IPS-15b (cell line): ENCODE measurements around the gene ZNF69.
"Not testable (repeated sequence)": the region's sequence is repeated elsewhere in the genome, so short reads cannot be mapped to it uniquely, and the experiment has no call there.

Experiments used
- H3K27me3 ChIP-seq: one replicate; pipeline ENCODE4 v1.6.1; 2013; ENCODE audit warnings: low read length; ENCODE audit not compliant: control insufficient read depth, insufficient read depth
- H3K36me3 ChIP-seq: one replicate; pipeline ENCODE4 v1.6.1; 2013; ENCODE audit warnings: low read length; ENCODE audit not compliant: control insufficient read depth, insufficient read depth
- H3K4me1 ChIP-seq: one replicate; pipeline ENCODE4 v1.6.1; 2013; ENCODE audit warnings: mild to moderate bottlenecking, low read length; ENCODE audit not compliant: control insufficient read depth, insufficient read depth
- H3K4me3 ChIP-seq: one replicate; pipeline ENCODE4 v1.5.1; 2013; ENCODE audit warnings: low read depth, low read length
- H3K9ac ChIP-seq: one replicate; pipeline ENCODE4 v1.6.1; 2013; ENCODE audit warnings: low read depth, mild to moderate bottlenecking, low read length
- H3K9me3 ChIP-seq: one replicate; pipeline ENCODE4 v1.6.1; 2013; ENCODE audit warnings: mild to moderate bottlenecking, low read length; ENCODE audit not compliant: control insufficient read depth, insufficient read depth

ZNF69 gene

DNA sequence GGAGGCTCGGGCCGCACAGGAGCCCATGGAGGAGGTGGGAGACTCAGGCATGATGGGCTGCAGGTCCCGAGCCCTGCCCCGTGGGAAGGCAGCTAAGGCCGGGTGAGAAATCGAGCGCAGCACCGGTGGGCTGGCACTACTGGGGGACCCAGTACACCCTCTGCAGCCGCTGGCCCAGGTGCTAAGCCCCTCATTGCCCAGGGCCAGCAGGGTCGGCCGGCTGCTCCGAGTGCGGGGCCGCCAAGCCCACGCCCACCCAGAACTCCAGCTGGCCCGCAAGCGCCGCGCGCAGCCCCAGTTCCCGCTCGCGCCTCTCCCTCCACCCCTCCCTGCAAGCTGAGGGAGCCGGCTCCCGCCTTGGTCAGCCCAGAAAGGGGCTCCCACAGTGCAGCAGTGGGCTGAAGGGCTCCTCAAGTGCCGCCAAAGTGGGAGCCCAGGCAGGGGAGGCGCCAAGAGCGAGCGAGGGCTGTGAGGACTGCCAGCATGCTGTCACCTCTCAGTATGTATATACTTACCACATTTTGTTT lies 53.8 kb downstream of the ZNF69 start:
- not testable (repeated sequence) for H3K9ac ChIP-seq, H3K4me1 ChIP-seq, H3K4me3 ChIP-seq, H3K36me3 ChIP-seq, H3K27me3 ChIP-seq
- H3K9me3 ChIP-seq = peaks cover 43% of the 10 kb centered on the region

DNA sequence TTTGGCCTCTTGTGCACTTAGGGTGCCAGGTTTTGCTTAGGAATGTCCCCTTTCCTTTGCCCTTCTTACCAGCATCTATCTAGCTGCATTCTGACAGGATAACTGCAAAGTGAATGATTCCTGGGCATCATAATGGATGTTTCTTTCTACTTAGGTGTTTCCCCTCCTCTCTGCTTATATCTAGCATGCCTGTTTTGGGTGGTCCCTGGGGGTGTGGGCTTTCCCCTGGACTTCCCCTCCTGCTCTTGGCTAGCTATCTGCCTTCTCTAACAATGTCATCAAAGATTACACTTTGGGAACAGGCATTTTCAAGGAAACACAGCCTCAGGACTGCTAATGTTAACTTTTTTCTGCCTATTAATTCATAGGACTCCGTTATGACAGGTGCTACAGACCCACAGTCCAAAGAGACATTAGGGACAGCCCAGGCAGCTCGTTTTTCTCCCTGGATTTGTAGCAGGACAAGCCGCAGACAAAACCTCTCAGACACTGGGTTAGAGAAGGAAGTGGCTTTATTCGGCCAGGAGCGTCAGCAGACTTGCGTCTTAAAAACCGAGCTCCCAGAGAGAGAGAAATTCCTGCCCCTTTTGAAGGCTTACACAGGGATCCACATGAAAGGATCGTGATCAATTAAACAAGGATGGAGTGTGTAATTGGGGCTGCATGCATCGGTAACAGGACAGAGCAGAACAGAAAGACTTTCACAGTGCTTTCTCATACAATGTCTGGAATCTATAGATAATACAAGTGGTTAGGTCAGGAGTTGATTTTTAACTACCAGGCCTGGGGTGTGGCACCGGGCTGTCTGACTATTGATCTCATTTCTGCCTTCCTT lies 54.6 kb downstream of the ZNF69 start:
- no peak overlapping the region for H3K4me3 ChIP-seq
- peaks cover 45% of the 10 kb centered on the region for H3K9me3 ChIP-seq
- peaks cover under 1% of the 10 kb centered on the region for H3K36me3 ChIP-seq
- H3K4me1 ChIP-seq = no peaks in the 10 kb centered on the region
- H3K9ac ChIP-seq = no peak overlapping the region
- no peaks in the 10 kb centered on the region for H3K27me3 ChIP-seq

DNA sequence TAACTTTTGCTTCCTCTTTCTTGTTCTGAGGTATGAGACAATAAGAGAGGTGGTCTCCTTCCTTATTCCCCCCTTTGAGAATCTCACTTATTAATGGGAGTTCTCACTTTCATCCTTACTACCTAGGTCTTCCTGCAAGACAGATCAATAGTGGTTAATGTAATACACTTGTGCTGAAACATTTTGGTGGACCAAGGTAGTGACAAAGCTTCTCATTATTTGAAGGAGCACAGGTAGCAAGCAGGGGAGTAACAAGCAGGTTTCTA lies 55.2 kb downstream of the ZNF69 start:
- peaks cover 5% of the 10 kb centered on the region for H3K36me3 ChIP-seq

DNA sequence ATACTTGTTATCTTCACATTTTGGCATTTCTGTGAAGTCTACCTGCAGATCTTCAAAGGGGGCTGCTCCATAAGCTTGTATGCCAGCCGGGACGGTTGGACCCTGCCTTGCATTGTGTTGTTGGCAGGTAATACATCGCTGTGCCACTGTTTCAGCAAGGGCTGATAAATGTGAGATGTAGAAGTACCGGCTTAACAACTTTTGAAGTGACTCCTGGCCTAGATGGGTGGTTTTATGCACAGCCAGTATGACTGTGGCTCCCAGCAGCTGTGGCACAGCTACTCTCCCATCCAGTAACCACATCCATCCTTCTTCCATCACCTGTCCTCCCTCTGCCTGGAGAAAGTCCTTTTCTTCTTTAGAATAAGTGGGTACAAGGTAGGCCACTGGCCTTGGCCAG lies 57.1 kb downstream of the ZNF69 start:
- Histone ChIP-seq H3K27me3 (no peaks in the 10 kb centered on the region), H3K9me3 (peaks cover 64% of the 10 kb centered on the region), H3K4me3 (no peak overlapping the region), H3K9ac (no peak overlapping the region), H3K36me3 (peaks cover 22% of the 10 kb centered on the region), H3K4me1 (no peaks in the 10 kb centered on the region)

More for the DNA sequence above, 55.2 kb downstream of the ZNF69 start:
- Histone ChIP-seq H3K9me3 (peaks cover 50% of the 10 kb centered on the region), H3K4me1 (no peaks in the 10 kb centered on the region), H3K4me3 (no peak overlapping the region), H3K9ac (no peak overlapping the region), H3K27me3 (no peaks in the 10 kb centered on the region)

DNA sequence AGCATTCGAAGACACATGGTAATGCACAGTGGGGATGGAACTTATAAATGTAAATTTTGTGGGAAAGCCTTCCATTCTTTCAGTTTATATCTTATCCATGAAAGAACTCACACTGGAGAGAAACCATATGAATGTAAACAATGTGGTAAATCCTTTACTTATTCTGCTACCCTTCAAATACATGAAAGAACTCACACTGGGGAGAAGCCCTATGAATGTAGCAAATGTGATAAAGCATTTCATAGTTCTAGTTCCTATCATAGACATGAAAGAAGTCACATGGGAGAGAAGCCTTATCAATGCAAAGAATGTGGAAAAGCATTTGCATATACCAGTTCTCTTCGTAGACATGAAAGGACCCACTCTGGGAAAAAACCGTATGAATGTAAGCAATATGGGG lies 61.1 kb downstream of the ZNF69 start:
- Histone ChIP-seq H3K9me3 (peaks cover 76% of the 10 kb centered on the region), H3K9ac (no peak overlapping the region), H3K36me3 (peaks cover 34% of the 10 kb centered on the region), H3K4me1 (no peaks in the 10 kb centered on the region), H3K4me3 (no peak overlapping the region), H3K27me3 (no peaks in the 10 kb centered on the region)

DNA sequence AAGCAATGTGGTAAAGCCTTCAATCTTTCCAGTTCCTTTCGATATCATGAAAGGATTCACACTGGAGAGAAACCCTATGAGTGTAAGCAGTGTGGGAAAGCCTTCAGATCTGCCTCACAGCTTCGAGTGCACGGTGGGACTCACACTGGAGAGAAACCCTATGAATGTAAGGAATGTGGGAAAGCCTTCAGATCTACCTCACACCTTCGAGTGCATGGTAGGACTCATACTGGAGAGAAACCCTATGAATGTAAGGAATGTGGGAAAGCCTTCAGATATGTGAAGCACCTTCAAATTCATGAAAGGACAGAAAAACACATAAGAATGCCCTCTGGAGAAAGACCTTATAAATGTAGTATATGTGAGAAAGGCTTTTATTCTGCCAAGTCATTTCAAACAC lies 61.6 kb downstream of the ZNF69 start:
- H3K4me1 ChIP-seq = no peaks in the 10 kb centered on the region
- H3K27me3 ChIP-seq = no peaks in the 10 kb centered on the region
- H3K9ac ChIP-seq = no peak overlapping the region
- H3K36me3 ChIP-seq = peaks cover 34% of the 10 kb centered on the region
- H3K4me3 ChIP-seq = no peak overlapping the region
- peaks cover 73% of the 10 kb centered on the region for H3K9me3 ChIP-seq

DNA sequence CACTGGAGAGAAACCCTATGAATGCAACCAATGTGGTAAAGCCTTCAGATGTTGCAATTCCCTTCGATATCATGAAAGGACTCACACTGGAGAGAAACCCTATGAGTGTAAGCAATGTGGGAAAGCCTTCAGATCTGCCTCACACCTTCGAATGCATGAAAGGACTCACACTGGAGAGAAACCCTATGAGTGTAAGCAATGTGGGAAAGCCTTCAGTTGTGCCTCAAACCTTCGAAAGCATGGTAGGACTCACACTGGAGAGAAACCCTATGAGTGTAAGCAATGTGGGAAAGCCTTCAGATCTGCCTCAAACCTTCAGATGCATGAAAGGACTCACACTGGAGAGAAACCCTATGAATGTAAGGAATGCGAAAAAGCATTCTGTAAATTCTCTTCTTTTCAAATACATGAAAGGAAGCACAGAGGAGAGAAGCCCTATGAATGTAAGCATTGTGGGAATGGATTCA lies 62.1 kb downstream of the ZNF69 start:
- not testable (repeated sequence) for H3K9ac ChIP-seq, H3K4me1 ChIP-seq, H3K27me3 ChIP-seq, H3K4me3 ChIP-seq
- Histone ChIP-seq H3K36me3 (peaks cover 34% of the 10 kb centered on the region), H3K9me3 (peaks cover 68% of the 10 kb centered on the region)

DNA sequence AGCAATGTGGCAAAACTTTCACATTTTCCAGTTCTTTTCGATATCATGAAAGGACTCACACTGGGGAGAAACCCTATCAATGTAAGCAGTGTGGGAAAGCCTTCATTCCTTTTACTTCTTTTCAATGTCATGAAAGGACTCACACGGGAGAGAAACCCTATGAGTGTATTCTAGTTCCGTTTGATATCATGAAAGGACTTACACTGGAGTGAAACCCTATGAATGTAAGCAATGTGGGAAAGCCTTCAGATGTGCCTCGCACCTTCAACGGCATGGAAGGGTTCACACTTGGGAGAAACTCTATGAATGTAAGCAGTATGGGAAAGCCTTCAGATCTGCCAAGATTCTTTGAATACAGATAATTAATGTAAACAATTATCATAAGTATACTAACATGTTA lies 62.7 kb downstream of the ZNF69 start:
- peaks cover 62% of the 10 kb centered on the region for H3K9me3 ChIP-seq
- H3K36me3 ChIP-seq = peaks cover 34% of the 10 kb centered on the region
- no peak overlapping the region for H3K4me3 ChIP-seq
- H3K27me3 ChIP-seq = no peaks in the 10 kb centered on the region
- H3K9ac ChIP-seq = no peak overlapping the region
- no peaks in the 10 kb centered on the region for H3K4me1 ChIP-seq
